T-helper 1 cell treated with Interleukin-12 subunit alpha and Interleukin-12 subunit beta and Interleukin-4 antibody, amounts not matched to agents 30 μg/mL and 1 μg/mL, for 36 hours (primary cell): Measurements from ENCODE around the gene POP4.
"Not testable (repeated sequence)": the region's sequence is repeated elsewhere in the genome, so short reads cannot be mapped to it uniquely, and the experiment has no call there.

Experiments used
- H3K27ac Mint-ChIP-seq: one replicate; pipeline ENCODE4 v1.8.0; 2021; ENCODE audit warnings: mild to moderate bottlenecking, mixed read lengths
- H3K27me3 Mint-ChIP-seq: one replicate; pipeline ENCODE4 v1.8.0; 2021; ENCODE audit warnings: low read depth, mixed read lengths
- H3K36me3 Mint-ChIP-seq: one replicate; pipeline ENCODE4 v1.8.0; 2021; ENCODE audit warnings: low read depth, mixed read lengths
- H3K4me1 Mint-ChIP-seq: one replicate; pipeline ENCODE4 v1.8.0; 2021; ENCODE audit warnings: low read depth, mixed read lengths
- H3K4me3 Mint-ChIP-seq: one replicate; pipeline ENCODE4 v1.8.0; 2021; ENCODE audit warnings: mild to moderate bottlenecking, moderate library complexity, mixed read lengths
- H3K9me3 Mint-ChIP-seq: one replicate; pipeline ENCODE4 v1.8.0; 2021; ENCODE audit warnings: mixed read lengths

POP4 gene, protein sequence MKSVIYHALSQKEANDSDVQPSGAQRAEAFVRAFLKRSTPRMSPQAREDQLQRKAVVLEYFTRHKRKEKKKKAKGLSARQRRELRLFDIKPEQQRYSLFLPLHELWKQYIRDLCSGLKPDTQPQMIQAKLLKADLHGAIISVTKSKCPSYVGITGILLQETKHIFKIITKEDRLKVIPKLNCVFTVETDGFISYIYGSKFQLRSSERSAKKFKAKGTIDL

DNA sequence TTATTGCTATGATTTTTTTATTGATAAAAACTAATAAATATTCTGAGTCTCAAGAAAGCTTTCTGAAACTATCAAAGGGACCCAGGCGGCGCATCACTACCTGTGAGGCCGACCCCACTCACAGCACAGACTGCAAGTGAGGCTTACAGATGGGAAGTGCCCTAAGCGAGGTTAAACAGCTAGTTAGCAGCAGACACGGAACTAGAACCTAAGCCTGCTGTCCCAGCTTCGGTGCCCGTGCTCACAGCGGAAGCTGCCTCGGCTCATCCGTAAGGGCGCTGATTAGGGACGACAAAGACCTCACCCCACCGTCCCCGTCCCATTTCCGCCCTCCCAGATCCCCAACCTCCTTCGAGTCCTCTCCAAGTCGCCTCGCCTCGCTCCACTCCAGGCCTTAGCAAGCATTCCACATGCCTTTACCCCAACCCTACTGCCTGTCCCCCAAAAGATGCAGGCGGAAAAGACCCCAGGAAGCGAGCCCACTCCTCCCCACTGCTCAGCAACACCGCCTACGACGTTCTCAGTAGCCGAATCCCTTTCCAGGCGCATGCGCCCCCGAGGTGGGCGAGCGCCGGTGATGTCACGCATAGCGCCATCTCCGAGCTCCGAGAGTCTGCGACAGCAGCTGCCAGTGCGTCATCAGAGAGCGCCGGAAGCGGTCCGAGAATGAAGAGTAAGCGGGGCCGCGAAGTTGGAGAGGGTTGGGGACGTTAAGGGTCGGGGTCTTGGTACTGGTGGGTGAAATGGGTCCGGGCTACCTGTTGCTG is at the start of gene POP4:
TSS of gene POP4 (plus strand) at position 631 of the 767 bp plus-strand sequence. CDS start at position 667, 36 bp downstream.
- peaks cover 23% of the 10 kb centered on the region for H3K4me1 Mint-ChIP-seq
- H3K9me3 Mint-ChIP-seq, result no peaks in the 10 kb centered on the region
- peak within 1 kb of the TSS; percentile 97 for H3K4me3 Mint-ChIP-seq
- H3K36me3 Mint-ChIP-seq, result peaks cover 17% of the 10 kb centered on the region
- H3K27ac Mint-ChIP-seq, result peak within 1 kb of the TSS; percentile 99
- H3K27me3 Mint-ChIP-seq, result no peaks in the 10 kb centered on the region

DNA sequence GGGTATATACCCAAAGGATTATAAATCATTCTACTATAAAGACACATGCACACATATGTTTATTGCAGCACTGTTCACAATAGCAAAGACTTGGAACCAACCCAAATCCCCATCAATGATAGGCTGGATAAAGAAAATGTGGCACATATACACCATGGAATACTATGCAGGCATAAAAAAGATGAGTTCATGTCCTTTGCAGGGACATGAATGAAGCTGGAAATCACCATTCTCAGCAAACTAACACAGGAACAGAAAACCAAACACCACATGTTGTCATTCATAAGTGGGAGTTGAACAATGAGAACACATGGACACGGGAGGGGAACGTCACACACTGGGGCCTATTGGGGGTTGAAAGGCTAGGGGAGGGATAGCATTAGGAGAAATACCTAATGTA is 47.0 kb upstream of the POP4 start:
- not testable (repeated sequence) for H3K4me3 Mint-ChIP-seq, H3K27ac Mint-ChIP-seq, H3K4me1 Mint-ChIP-seq, H3K36me3 Mint-ChIP-seq
- Mint-ChIP-seq H3K9me3 (peaks cover 33% of the 10 kb centered on the region), H3K27me3 (peaks cover 35% of the 10 kb centered on the region)

DNA sequence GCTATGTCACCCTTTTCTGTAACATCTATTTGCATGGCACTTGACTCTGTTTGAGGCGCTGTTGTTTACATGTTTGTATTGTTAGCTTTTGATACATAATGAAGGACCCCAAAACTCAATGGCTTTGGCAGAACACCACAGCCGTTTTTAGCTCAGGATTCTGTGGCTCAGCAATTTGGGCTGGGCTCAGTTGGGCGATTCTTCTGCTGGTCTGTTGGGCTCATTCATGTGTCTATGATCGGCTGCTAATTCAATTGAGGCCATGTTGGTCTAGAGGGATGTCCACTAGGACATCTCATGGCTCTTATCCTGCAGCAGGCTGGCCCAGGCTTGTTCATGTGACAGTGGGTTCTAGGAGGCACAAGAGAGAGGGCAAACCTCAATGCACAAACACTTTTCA is 46.3 kb upstream of the POP4 start:
- no peaks in the 10 kb centered on the region for H3K36me3 Mint-ChIP-seq
- H3K4me3 Mint-ChIP-seq, result no peak overlapping the region
- peaks cover 30% of the 10 kb centered on the region for H3K27me3 Mint-ChIP-seq
- H3K9me3 Mint-ChIP-seq, result peaks cover 29% of the 10 kb centered on the region
- H3K27ac Mint-ChIP-seq, result no peak overlapping the region
- H3K4me1 Mint-ChIP-seq, result peaks cover 2% of the 10 kb centered on the region

DNA sequence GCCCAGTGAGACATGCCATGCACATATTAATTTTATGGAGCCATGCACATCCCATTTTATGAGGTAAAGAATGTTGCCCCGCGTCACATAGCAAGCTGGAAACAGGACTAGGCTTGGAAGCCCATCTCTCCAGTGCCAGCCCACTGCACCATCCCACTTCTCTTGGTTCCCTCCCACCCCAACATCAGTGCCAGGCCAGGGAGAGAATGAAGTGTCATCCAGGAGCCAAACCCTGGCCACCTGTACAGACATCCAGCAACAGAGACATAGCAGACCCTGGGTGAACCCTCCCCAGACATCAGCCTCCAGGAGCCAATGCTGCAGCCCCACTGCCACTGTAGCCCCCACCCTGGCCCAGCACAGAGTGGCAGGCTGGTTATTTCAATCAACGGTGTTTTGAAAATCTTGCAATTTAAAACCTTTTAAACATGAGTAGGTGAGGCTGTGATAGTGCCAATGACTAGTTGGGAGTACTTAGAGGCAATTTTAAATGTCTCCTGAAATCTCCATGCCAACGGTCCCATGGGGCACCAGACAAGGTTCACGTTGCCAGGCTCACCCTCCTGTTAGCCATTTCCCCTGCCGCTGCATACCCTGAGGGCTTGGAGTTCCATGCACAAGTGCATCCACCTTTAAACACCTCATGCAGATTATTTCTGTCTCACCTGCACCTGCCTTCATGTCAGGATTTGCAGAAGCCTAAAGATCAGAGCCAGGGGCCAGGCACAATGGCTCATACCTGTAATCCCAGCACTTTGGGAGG is 45.6 kb upstream of the POP4 start:
- Mint-ChIP-seq H3K4me3 (no peak overlapping the region), H3K36me3 (no peaks in the 10 kb centered on the region), H3K4me1 (peaks cover 5% of the 10 kb centered on the region), H3K27me3 (peaks cover 27% of the 10 kb centered on the region), H3K9me3 (peaks cover 21% of the 10 kb centered on the region), H3K27ac (no peak overlapping the region)

DNA sequence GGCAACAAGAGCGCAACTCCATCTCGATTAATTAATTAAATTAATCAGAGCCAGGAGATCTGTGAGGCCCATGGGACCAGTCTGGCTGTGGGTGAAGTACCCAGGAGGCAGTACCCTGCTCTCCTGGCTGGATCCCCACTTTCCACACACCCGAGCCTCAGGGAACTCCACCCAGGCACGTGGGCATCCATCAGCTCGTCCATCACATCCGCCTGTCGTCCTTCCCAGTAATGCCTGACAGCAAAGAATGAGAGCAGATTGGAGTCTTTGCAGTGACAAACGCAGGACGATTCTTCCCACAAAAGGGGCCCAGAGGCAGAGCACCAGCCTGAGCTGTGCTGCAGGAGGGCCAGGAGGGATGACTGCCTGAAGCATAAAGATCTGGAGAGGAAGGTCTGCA is 44.5 kb upstream of the POP4 start:
- H3K27me3 Mint-ChIP-seq, result peaks cover 19% of the 10 kb centered on the region
- H3K4me1 Mint-ChIP-seq, result peaks cover 5% of the 10 kb centered on the region
- peaks cover 19% of the 10 kb centered on the region for H3K9me3 Mint-ChIP-seq
- no peaks in the 10 kb centered on the region for H3K36me3 Mint-ChIP-seq
- H3K27ac Mint-ChIP-seq, result no peak overlapping the region
- no peak overlapping the region for H3K4me3 Mint-ChIP-seq

GRCh38 chr19:29562299-29563297 is 43.5 kb upstream of the POP4 start:
- Mint-ChIP-seq H3K4me3 (no peak overlapping the region), H3K27me3 (peaks cover 11% of the 10 kb centered on the region), H3K4me1 (peaks cover 5% of the 10 kb centered on the region), H3K27ac (no peak overlapping the region), H3K9me3 (peaks cover 19% of the 10 kb centered on the region), H3K36me3 (no peaks in the 10 kb centered on the region)

DNA sequence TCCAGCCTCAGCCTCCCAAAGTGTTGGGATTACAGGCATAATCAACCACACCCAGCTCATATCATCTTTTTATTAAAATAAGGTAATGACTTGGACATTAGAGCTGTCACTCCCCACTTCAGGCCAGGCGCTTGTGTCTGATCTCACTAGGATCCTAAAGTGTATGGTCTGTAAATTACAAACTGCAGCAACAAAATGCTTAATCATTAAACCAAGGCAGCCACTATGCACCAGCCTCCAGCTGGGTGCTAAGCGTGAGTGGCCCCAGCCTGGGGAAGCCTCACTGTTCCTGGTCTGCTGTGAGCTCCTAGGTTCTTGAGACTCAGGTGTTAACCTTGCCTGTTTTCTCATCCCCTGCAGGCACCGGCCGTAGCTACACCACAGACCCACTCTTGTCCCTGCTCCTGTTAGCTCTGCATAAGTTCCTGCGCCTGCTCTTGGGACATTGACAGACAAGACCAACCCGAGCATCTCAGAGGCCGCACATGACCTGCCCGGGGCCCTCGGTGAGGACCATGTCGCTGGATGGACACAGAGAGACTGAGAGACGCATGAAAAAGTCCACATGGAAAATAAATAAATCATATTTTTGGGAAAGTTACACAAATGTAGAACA is 42.5 kb upstream of the POP4 start:
- Mint-ChIP-seq H3K36me3 (no peaks in the 10 kb centered on the region), H3K4me1 (peaks cover 5% of the 10 kb centered on the region), H3K27me3 (peaks cover 11% of the 10 kb centered on the region)

GRCh38 chr19:29564574-29565005 is 41.5 kb upstream of the POP4 start:
- no peak overlapping the region for H3K27ac Mint-ChIP-seq
- no peaks in the 10 kb centered on the region for H3K36me3 Mint-ChIP-seq
- H3K9me3 Mint-ChIP-seq, result peaks cover 8% of the 10 kb centered on the region
- H3K4me1 Mint-ChIP-seq, result peaks cover 5% of the 10 kb centered on the region
- H3K4me3 Mint-ChIP-seq, result no peak overlapping the region
- peaks cover 17% of the 10 kb centered on the region for H3K27me3 Mint-ChIP-seq

More for the DNA sequence above, 42.5 kb upstream of the POP4 start:
- H3K27ac Mint-ChIP-seq, result no peak overlapping the region
- no peak overlapping the region for H3K4me3 Mint-ChIP-seq
- H3K9me3 Mint-ChIP-seq, result peaks cover 13% of the 10 kb centered on the region

GRCh38 chr19:29565171-29565570 is 40.9 kb upstream of the POP4 start:
- Mint-ChIP-seq H3K9me3 (peaks cover 2% of the 10 kb centered on the region), H3K36me3 (no peaks in the 10 kb centered on the region), H3K27ac (no peak overlapping the region), H3K27me3 (peaks cover 18% of the 10 kb centered on the region), H3K4me3 (no peak overlapping the region), H3K4me1 (peaks cover 5% of the 10 kb centered on the region)

DNA sequence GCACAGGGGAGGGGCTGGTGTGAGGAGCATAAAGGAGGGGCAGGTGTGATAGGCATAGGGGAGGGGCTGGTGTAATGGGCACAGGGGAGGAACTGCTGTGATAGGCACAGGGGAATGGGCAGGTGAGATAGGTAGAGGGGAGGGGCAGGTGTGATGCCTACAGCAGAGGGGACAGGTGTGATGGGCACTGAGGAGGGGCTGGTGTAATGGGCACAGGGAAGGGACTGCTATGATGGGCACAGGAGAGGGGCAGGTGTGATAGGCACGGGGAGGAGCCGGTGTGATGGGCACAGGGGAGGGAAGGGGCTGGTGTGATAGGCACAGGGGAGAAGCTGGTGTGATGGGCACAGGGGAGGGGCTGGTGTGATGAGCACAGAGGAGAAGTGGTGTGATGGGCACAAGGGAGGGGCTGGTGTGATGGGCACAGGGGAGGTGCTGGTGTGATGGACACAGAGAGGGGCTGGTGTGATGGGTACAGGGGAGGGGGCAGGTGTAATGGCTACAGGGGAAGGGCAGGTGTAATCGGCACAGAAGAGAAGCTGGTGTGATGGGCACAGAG is 39.5 kb upstream of the POP4 start:
- H3K36me3 Mint-ChIP-seq, result no peaks in the 10 kb centered on the region
- no peak overlapping the region for H3K27ac Mint-ChIP-seq
- H3K9me3 Mint-ChIP-seq, result no peaks in the 10 kb centered on the region
- H3K27me3 Mint-ChIP-seq, result peaks cover 29% of the 10 kb centered on the region
- no peak overlapping the region for H3K4me3 Mint-ChIP-seq
- peaks cover 5% of the 10 kb centered on the region for H3K4me1 Mint-ChIP-seq

- Mint-ChIP-seq H3K4me1 (peaks cover 5% of the 10 kb centered on the region), H3K27me3 (peaks cover 33% of the 10 kb centered on the region), H3K4me3 (no peak overlapping the region), H3K27ac (no peak overlapping the region), H3K36me3 (no peaks in the 10 kb centered on the region), H3K9me3 (no peaks in the 10 kb centered on the region)
Observed at GRCh38 chr19:29567366-29567915, 38.6 kb upstream of the POP4 start.

DNA sequence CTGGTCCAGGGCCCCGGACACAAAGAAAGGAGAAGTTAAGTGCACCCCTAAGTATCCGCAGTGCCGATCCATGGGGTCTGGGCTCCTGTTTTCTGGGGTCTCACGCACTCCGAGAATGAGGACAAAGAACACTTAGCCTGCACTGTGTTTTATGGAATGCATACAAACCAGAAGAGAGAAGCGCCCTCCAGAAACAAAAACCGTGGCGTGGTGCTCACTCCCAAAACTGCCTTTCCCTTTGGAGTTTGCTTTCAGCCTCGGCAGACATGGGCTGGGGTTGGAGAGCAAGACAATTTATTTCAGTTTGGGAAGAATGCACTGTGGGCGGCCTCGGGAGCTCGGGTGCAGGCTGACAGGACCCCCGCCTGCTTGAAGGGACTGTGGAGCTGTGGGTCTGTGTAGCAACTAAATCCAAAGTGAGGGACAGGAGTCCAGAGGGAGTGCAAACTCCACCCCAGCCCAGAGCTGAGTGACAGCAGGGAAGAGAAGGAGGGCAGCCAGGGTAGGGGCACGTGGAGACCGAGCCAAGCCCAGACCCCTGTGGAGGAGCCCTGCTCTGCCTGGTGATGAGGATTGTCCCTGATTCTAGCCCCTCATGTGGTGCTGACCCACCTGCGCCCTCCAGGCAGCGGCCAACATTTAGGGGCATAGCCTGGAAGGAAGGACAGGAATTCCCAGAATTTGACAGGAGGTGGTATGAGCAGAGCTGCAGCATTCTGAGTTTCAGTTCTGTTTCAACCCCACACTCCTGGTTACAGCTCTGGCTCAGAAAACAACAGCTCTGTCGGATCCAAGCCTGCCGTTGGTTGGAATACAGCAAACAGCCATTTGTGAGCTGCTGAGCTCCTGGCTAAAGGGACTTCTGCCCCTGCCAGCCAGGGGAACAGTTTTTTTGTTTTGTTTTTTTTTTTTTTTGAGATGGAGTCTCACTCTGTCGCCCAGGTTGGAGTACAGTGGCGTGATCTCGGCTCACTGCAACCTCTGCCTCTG is 37.8 kb upstream of the POP4 start:
- peaks cover 34% of the 10 kb centered on the region for H3K27me3 Mint-ChIP-seq
- H3K27ac Mint-ChIP-seq, result no peak overlapping the region
- no peak overlapping the region for H3K4me3 Mint-ChIP-seq
- no peaks in the 10 kb centered on the region for H3K36me3 Mint-ChIP-seq
- no peaks in the 10 kb centered on the region for H3K9me3 Mint-ChIP-seq
- peaks cover 5% of the 10 kb centered on the region for H3K4me1 Mint-ChIP-seq
